HG03095 (cell line): ENCODE data around the gene TRPM6.

Experiments
- ATAC-seq: cut with Tn5 transposase; IDR thresholded peaks from one replicate; pipeline ENCODE4 v1.9.1; 2021; ENCODE audit warnings: moderate library complexity; ENCODE audit not compliant: unreplicated experiment

Gene TRPM6

GRCh38 chr9:74777136-74777879 lies 110.4 kb downstream of the TRPM6 start:
- ATAC-seq, result no peak

- no peak for ATAC-seq
Observed at GRCh38 chr9:74775396-74775795, 112.3 kb downstream of the TRPM6 start.

- ATAC-seq, result peak; percentile 43
Observed at GRCh38 chr9:74773886-74774479, 113.7 kb downstream of the TRPM6 start.

- peak; percentile 52 for ATAC-seq
Observed at GRCh38 chr9:74772121-74772520, 115.6 kb downstream of the TRPM6 start.

- ATAC-seq, result no peak
Observed at GRCh38 chr9:74771672-74772071, 116.0 kb downstream of the TRPM6 start.

- no peak for ATAC-seq
Observed at GRCh38 chr9:74771262-74771585, 116.5 kb downstream of the TRPM6 start.

- ATAC-seq, result peak; percentile 71
Observed at GRCh38 chr9:74770508-74771261, 117.0 kb downstream of the TRPM6 start.

GRCh38 chr9:74765481-74765971 lies 122.2 kb downstream of the TRPM6 start:
- no peak for ATAC-seq

- no peak for ATAC-seq
Observed at GRCh38 chr9:74762950-74763349, 124.8 kb downstream of the TRPM6 start.

GRCh38 chr9:74760031-74760700 lies 127.6 kb downstream of the TRPM6 start:
- no peak for ATAC-seq

GRCh38 chr9:74755999-74756398 lies 131.7 kb downstream of the TRPM6 start:
- no peak for ATAC-seq

GRCh38 chr9:74755355-74755754 lies 132.4 kb downstream of the TRPM6 start:
- ATAC-seq, result no peak

GRCh38 chr9:74753650-74754049 lies 134.1 kb downstream of the TRPM6 start:
- no peak for ATAC-seq

- no peak for ATAC-seq
Observed at GRCh38 chr9:74748966-74749365, 138.8 kb downstream of the TRPM6 start.

GRCh38 chr9:74742792-74743730 lies 144.7 kb downstream of the TRPM6 start:
- no peak for ATAC-seq

- no peak for ATAC-seq
Observed at GRCh38 chr9:74742191-74742790, 145.4 kb downstream of the TRPM6 start.

- ATAC-seq, result no peak
Observed at GRCh38 chr9:74736646-74737045, 151.1 kb downstream of the TRPM6 start.

GRCh38 chr9:74735761-74736160 lies 152.0 kb downstream of the TRPM6 start:
- ATAC-seq, result no peak

- ATAC-seq, result no peak
Observed at GRCh38 chr9:74729136-74729695, 158.5 kb downstream of the TRPM6 start.

- no peak for ATAC-seq
Observed at GRCh38 chr9:74728176-74728575, 159.5 kb downstream of the TRPM6 start.
